GM19023 (cell line): ENCODE measurements around the gene S1PR4.
A peak's percentile ranks its signal among the peaks of the same experiment; 100 is the strongest.
"Not testable (repeated sequence)": the region's sequence is repeated elsewhere in the genome, so short reads cannot be mapped to it uniquely, and the experiment has no call there.

Source experiments
- ATAC-seq: cut with Tn5 transposase; IDR thresholded peaks from one replicate; pipeline ENCODE4 v1.9.1; 2021; ENCODE audit warnings: mild to moderate bottlenecking, moderate library complexity; ENCODE audit not compliant: unreplicated experiment

S1PR4 gene

GRCh38 chr19:3151563-3152418 is 26.8 kb upstream of the S1PR4 start:
- ATAC-seq: no peak

DNA sequence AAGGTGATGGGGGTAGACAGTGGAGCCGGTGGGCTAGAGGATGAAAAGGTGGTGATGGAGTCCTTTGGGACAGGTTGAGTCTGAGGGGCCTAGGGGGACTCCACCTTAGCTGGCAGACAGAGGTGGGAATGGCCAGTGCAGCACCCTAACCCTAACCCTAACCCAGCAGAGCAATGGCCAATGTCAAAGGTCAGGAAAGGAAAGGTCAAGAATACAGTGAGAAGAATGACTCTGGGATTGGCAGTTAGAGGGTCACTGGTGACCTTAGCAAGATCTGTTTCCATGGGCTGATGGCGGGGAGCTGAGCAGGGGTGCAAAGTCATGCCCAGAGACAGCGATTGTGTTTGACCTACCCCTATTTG is 26.2 kb upstream of the S1PR4 start:
- no peak for ATAC-seq

GRCh38 chr19:3153286-3154230 is 25.0 kb upstream of the S1PR4 start:
- no peak for ATAC-seq

- not testable (repeated sequence) for ATAC-seq
These were observed 24.1 kb upstream of the S1PR4 start for GRCh38 chr19:3154447-3154846.

DNA sequence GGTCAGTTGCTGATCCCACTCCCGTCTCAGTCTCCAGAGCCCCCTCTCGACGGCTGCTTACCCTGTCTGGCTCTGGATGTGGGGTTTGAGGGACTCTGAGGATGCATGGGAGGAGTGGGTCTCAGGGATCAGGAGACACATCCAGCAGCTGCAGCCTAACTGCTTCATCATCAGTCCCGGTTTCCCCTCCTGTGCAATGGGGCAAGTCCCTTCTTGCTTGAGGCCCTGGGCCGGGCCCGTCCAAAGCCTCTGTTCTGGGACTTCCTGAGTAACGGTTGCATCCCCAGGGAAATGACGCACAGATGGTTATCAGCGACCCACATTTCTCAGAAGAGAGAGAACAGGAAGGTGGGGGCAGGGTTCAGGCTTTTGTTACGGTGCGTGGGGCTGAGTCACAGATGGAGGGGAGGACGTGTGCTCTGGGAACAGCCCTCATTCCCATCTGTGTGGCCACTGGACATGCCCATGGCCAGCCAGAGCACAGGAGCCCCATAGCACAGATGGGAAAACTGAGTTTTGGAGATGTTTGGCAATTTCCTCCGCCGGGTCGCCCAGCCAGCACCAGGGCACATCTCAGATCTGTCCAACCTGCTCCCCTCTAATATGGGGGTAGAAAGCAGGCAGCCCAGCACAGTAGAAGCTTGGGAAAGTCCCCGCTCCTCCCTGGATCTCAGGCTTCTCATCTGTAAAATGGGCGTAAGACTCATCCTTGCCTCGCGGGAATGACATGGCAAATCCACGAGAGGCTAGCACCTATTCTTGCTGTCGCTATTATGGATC is 23.4 kb upstream of the S1PR4 start:
- peak; percentile 74 for ATAC-seq

DNA sequence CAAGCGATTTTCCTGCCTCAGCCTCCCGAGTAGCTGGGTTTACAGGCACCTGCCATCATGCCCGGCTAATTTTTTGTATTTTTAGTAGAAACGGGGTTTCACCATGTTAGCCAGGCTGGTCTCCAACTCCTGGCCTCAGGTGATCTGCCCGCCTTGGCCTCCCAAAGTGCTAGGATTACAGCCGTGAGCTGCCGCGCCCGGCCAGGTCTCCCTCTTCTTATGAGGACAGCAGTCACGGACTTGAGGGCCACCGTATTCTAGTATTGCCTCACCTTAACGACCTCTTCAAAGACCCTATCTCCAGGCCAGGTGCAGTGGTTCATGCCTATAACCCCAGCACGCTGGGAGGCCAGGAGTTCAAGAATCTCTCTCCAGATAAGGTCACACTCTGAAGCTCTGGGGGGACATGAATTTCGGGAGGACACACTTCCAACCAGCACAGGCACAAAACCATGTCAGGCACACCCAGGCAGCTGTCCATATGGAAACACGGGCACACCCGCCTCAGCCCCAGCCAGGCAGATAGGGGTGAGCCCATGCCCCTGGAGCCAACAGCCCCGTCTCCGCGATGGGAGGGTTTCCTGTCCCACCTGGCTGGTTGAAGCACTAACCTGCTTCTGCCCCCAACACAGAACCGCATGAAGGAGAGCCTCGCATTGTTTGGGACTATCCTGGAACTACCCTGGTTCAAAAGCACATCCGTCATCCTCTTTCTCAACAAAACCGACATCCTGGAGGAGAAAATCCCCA is 21.3 kb upstream of the S1PR4 start:
- no peak for ATAC-seq

- ATAC-seq: no peak
These were observed 19.0 kb upstream of the S1PR4 start for GRCh38 chr19:3159565-3159964.

- no peak for ATAC-seq
These were observed 18.4 kb upstream of the S1PR4 start for GRCh38 chr19:3160219-3160618.

GRCh38 chr19:3161453-3161852 is 17.1 kb upstream of the S1PR4 start:
- ATAC-seq: no peak

DNA sequence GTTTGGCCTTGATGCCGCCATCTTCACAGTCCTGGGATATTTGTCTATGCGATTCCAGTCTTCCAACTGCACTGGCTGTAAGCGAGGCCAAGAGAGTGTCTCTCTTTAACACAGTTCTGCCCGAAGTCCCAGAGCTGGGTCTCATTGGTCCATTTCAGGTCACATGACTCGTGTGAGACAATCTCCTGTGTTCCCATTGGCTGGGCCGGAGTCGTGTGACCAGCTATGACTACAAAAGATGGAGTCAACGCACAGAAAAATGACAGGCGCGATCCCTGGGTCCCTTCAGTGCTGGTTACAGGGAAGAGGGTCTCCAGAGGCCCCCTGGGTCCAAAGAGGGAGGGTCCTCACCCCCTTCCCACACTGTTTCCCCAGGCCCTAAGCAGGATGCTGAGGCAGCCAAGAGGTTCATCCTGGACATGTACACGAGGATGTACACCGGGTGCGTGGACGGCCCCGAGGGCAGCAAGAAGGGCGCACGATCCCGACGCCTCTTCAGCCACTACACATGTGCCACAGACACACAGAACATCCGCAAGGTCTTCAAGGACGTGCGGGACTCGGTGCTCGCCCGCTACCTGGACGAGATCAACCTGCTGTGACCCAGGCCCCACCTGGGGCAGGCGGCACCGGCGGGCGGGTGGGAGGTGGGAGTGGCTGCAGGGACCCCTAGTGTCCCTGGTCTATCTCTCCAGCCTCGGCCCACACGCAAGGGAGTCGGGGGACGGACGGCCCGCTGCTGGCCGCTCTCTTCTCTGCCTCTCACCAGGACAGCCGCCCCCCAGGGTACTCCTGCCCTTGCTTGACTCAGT is 15.9 kb upstream of the S1PR4 start:
- ATAC-seq: no peak

DNA sequence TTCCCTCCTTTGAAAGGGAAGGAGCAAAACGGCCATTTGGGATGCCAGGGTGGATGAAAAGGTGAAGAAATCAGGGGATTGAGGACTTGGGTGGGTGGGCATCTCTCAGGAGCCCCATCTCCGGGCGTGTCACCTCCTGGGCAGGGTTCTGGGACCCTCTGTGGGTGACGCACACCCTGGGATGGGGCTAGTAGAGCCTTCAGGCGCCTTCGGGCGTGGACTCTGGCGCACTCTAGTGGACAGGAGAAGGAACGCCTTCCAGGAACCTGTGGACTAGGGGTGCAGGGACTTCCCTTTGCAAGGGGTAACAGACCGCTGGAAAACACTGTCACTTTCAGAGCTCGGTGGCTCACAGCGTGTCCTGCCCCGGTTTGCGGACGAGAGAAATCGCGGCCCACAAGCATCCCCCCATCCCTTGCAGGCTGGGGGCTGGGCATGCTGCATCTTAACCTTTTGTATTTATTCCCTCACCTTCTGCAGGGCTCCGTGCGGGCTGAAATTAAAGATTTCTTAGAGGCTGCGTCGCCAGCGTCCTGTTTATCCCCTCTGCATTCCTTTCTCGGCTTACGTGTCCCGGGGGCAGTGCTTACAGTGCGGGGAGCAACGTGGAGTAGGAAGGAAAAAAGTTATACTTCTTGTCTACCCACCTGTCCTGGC is 15.2 kb upstream of the S1PR4 start:
- no peak for ATAC-seq

DNA sequence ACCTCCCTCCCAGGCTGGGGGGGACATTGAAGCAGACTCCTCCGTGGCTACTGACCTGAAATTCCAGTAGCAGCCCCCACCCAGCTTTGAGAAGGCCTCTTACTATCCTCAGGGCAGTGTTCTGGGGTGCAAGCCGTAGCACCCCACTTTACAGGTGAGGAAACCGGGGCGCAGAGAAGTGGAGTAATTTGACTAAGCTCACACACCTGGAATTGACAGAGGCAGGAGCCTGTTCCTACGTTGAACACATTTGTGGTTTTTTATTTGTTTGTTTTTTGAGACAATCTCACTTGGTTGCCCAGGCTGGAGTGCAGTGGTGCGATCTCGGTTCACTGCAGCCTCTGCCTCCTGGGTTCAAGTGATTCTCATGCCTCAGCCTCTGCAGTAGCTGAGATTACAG is 14.6 kb upstream of the S1PR4 start:
- no peak for ATAC-seq

DNA sequence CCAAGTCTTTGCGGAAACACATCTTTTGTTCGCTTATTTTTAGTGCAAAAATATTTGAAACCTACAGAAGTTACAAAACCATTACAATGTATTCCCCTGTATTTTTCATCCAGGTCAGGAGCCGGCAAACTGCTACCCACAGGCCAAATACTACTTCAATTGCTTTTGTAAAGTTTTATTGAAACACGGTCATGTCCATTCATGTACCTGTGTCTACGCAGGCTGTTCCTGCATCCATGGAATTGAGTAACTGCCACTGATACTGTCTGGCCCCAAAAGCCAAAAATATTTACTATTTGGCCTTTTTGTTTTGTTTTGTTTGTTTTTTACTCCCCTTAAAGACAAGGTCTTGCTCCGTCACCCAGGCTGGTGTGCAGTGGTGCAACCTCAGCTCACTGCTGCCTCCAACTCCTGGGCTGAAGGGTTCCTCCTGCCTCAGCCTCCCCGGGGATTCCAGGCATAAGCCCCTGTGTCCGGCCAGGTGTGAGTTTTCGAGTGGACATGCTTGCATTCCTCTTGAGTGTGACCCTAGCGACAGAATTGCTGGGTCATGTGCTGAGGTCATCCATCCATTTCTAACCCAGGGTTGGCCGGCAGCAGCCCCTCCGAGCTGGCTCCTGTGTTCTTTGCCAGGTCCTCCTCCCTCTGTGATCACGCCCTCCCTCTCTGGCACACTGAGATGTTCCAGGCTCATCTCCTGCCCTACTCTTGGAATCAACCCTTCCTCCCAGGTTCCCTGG is 10.9 kb upstream of the S1PR4 start:
- no peak for ATAC-seq

GRCh38 chr19:3171894-3172672 is 6.5 kb upstream of the S1PR4 start:
- ATAC-seq: no peak

- ATAC-seq: not testable (repeated sequence)
These were observed 5.9 kb upstream of the S1PR4 start for GRCh38 chr19:3172673-3173000.

GRCh38 chr19:3175781-3176714 is 2.5 kb upstream of the S1PR4 start:
- no peak for ATAC-seq
